DND-41 (cell line): ENCODE measurements around the gene BEST2.
A peak's percentile ranks its signal among the peaks of the same experiment; 100 is the strongest.
"Not testable (repeated sequence)": the region's sequence is repeated elsewhere in the genome, so short reads cannot be mapped to it uniquely, and the experiment has no call there.

Experiments used
- ATAC-seq: fragments of 200-7000 bp; cut with Tn5 transposase; 3 replicates; pipeline ENCODE4 v1.9.1; 2021; ENCODE audit warnings: low read depth; ENCODE audit not compliant: insufficient read depth
- DNase-seq: peaks from one replicate; pipeline ENCODE4 v3.0.0-alpha.2; 2020
- H2AFZ ChIP-seq: 2 replicates; pipeline ENCODE4 v1.6.0; 2012; ENCODE audit warnings: low read depth, low read length
- H3K27ac ChIP-seq: 2 replicates; pipeline ENCODE4 v1.5.1; 2012; ENCODE audit warnings: low read length, inconsistent platforms
- H3K27me3 ChIP-seq: fragments of 200-600 bp; sonication (generic); 2 replicates; pipeline ENCODE4 v1.6.0; 2012; ENCODE audit warnings: low read length, mild to moderate bottlenecking, inconsistent platforms; ENCODE audit not compliant: insufficient read depth, poor library complexity
- H3K36me3 ChIP-seq: 2 replicates; pipeline ENCODE4 v1.5.1; 2012; ENCODE audit warnings: low read length, inconsistent platforms; ENCODE audit not compliant: insufficient read depth
- H3K4me1 ChIP-seq: 2 replicates; pipeline ENCODE4 v1.5.1; 2012; ENCODE audit warnings: mild to moderate bottlenecking, low read length; ENCODE audit not compliant: insufficient read depth
- H3K4me2 ChIP-seq: 2 replicates; pipeline ENCODE4 v1.6.0; 2012; ENCODE audit warnings: mild to moderate bottlenecking, moderate library complexity, low read length, inconsistent platforms; ENCODE audit not compliant: insufficient read depth
- H3K4me3 ChIP-seq, 2 experiments: fragments of 200-600 bp in 1 of 2; shearing (Covaris generic) in 1 of 2; 2 replicates each; pipeline ENCODE4 v1.5.1; 2012 to 2016; ENCODE audit warnings: inconsistent platforms in 2 of 2, low read length in 2 of 2, mild to moderate bottlenecking in 2 of 2, low read depth in 1 of 2, moderate library complexity in 1 of 2
- H3K79me2 ChIP-seq: 2 replicates; pipeline ENCODE4 v1.6.0; 2012; ENCODE audit warnings: low read length, inconsistent platforms; ENCODE audit not compliant: insufficient read depth
- H3K9ac ChIP-seq: 2 replicates; pipeline ENCODE4 v1.6.0; 2012; ENCODE audit warnings: low read depth, mild to moderate bottlenecking, inconsistent platforms, low read length, moderate library complexity
- H3K9me3 ChIP-seq: 2 replicates; pipeline ENCODE4 v1.5.1; 2012; ENCODE audit warnings: low read length, moderate library complexity, mild to moderate bottlenecking, inconsistent platforms; ENCODE audit not compliant: insufficient read depth, severe bottlenecking
- H4K20me1 ChIP-seq: 2 replicates; pipeline ENCODE4 v1.6.0; 2012; ENCODE audit warnings: low read length; ENCODE audit not compliant: insufficient read depth
- EZH2 ChIP-seq: IDR thresholded peaks from 3 replicates; pipeline ENCODE4 v1.6.1; 2012; ENCODE audit warnings: borderline replicate concordance, low read depth, mild to moderate bottlenecking, moderate library complexity, low read length, inconsistent platforms; ENCODE audit not compliant: severe bottlenecking
- TF ChIP-seq, protein P1 (sequence below): IDR thresholded peaks from 2 replicates; pipeline ENCODE4 v1.5.1; 2012; ENCODE audit warnings: borderline replicate concordance, low read length, moderate library complexity, mild to moderate bottlenecking; ENCODE audit not compliant: poor library complexity, severe bottlenecking; ENCODE audit errors: extremely low read depth

Gene BEST2

DNA sequence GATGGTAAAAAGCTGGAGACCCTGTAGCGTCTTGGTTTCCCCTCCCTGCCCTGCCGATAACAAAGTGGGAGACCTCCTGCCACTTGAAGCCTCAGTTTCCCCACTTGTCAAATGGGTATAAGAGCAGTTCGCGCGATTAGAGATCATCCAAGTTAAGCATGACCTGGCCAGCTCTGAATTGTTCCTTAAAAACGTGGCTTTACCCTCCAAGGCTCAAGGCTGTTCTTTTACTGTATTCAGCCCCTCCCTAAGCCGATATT lies 28.3 kb upstream of the BEST2 start:
- DNase-seq (peak; percentile 29), ATAC-seq (no peak)
- H3K27ac ChIP-seq, result peak overlapping the region; percentile 90
- peak overlapping the region; percentile 73 for H3K9ac ChIP-seq
- TF ChIP-seq EZH2, result no peak
- TF ChIP-seq, protein P1, sequence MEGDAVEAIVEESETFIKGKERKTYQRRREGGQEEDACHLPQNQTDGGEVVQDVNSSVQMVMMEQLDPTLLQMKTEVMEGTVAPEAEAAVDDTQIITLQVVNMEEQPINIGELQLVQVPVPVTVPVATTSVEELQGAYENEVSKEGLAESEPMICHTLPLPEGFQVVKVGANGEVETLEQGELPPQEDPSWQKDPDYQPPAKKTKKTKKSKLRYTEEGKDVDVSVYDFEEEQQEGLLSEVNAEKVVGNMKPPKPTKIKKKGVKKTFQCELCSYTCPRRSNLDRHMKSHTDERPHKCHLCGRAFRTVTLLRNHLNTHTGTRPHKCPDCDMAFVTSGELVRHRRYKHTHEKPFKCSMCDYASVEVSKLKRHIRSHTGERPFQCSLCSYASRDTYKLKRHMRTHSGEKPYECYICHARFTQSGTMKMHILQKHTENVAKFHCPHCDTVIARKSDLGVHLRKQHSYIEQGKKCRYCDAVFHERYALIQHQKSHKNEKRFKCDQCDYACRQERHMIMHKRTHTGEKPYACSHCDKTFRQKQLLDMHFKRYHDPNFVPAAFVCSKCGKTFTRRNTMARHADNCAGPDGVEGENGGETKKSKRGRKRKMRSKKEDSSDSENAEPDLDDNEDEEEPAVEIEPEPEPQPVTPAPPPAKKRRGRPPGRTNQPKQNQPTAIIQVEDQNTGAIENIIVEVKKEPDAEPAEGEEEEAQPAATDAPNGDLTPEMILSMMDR, result no peak
- H4K20me1 ChIP-seq, result peaks cover 33% of the 10 kb centered on the region
- H3K36me3 ChIP-seq, result peaks cover 38% of the 10 kb centered on the region
- peak overlapping the region; percentile 85 for H2AFZ ChIP-seq
- H3K27me3 ChIP-seq, result no peaks in the 10 kb centered on the region
- H3K4me2 ChIP-seq, result peak overlapping the region; percentile 94
- peaks cover 32% of the 10 kb centered on the region for H3K4me1 ChIP-seq
- peaks cover 62% of the 10 kb centered on the region for H3K79me2 ChIP-seq
- H3K9me3 ChIP-seq, result no peaks in the 10 kb centered on the region
- peak overlapping the region; percentile 50 to 71 for H3K4me3 ChIP-seq

DNA sequence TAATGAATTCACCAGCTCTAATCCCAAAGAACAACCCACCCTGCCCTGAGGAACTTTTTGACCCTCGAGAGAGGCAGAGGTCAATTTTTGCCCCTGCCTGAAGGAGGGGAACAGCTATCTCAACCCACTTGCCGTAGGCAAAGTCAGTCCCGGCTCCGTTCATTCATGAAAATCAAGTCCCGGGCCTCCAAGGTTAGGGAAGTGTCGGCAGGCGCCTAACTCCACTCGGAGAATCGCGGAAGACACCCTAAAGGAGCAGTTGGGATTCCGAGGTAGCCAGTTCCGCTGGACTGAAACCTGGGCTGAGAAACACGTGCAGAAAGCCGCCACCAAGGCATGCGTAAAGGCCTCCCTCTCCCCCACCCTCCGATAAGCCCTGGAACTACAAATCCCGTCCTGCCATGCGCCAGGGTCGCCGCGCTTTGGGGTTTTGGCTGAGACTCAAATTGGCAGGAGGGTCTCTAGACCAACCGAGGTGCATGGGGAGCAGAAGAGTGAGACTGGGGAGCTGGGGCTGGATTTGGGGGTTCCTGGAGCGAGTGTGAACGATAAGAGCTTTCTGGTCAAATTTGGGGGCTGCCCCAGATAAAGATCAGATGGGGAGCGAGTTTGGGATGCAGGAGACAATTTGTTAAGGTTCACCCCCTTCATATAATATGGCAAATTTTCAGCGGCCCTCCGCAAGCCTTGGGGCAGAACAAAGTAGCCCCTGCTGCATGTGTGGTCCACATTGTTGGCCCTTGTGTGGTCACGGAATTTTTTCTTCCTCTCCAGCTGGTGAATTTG lies 27.8 kb upstream of the BEST2 start, which contains the start of gene TNPO2:
TSS of gene TNPO2 (minus strand) at position 292 of the 786 bp plus-strand sequence. CDS start 2,955 bp downstream, outside the sequence.
- TF ChIP-seq EZH2, result no peak
- TF ChIP-seq, protein P1, result no peak
- Histone ChIP-seq H3K36me3 (peaks cover 38% of the 10 kb centered on the region), H3K9me3 (no peaks in the 10 kb centered on the region), H3K79me2 (peaks cover 57% of the 10 kb centered on the region), H3K9ac (peak within 1 kb of the TSS; percentile 73), H2AFZ (peak within 1 kb of the TSS; percentile 85), H3K27ac (peak within 1 kb of the TSS; percentile 90), H3K4me2 (peak within 1 kb of the TSS; percentile 94), H3K27me3 (no peaks in the 10 kb centered on the region), H4K20me1 (peaks cover 30% of the 10 kb centered on the region), H3K4me1 (peaks cover 32% of the 10 kb centered on the region), H3K4me3 (peak within 1 kb of the TSS; percentile 50 to 71)
- ATAC-seq (peak; percentile 64), DNase-seq (peak; percentile 85)

DNA sequence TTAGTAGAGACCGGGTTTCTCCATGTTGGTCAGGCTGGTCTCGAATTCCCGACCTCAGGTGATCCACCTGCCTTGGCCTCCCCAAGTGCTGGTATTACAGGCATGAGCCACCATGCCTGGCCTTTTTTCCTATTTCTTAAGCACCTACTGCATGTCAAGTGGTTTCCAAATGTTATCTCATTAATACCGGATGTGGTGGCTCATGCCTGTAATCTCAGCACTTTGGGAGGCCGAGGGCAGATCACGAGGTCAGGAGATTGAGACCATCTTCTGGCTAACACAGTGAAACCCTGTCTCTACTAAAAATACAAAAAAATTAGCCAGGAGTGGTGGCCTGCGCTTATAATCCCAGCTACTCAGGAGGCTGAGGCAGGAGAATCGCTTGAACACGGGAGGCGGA lies 26.0 kb upstream of the BEST2 start:
- DNase-seq, ATAC-seq, H3K4me2 ChIP-seq, H3K4me3 ChIP-seq, H3K27ac ChIP-seq, H3K9ac ChIP-seq, H3K27me3 ChIP-seq, H2AFZ ChIP-seq, H3K9me3 ChIP-seq: not testable (repeated sequence)
- Histone ChIP-seq H3K36me3 (peaks cover 41% of the 10 kb centered on the region), H3K4me1 (peaks cover 27% of the 10 kb centered on the region), H3K79me2 (peaks cover 46% of the 10 kb centered on the region), H4K20me1 (peaks cover 30% of the 10 kb centered on the region)

DNA sequence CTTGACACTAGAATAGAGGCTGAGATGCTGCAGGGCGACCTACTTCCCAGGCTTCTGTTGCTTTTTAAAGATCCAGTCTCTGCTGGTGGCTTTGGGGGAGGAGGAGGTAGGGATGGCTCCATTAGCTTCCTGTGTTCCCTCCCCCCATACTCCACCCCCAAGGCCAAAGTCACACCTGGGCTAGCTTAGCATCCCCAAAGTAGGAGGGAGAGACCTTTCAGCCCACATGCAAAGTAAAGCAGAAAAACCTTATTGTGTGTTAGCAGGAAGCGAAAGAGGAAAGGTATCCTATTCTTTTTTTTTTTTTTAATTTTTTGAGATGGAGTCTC lies 24.6 kb upstream of the BEST2 start:
- Histone ChIP-seq H3K9ac (no peak overlapping the region), H3K9me3 (no peaks in the 10 kb centered on the region), H3K27ac (no peak overlapping the region), H3K4me1 (peaks cover 19% of the 10 kb centered on the region), H3K79me2 (peaks cover 46% of the 10 kb centered on the region), H4K20me1 (peaks cover 29% of the 10 kb centered on the region), H3K27me3 (no peaks in the 10 kb centered on the region), H3K4me3 (no peak overlapping the region), H3K36me3 (peaks cover 46% of the 10 kb centered on the region), H3K4me2 (no peak overlapping the region), H2AFZ (no peak overlapping the region)
- no peak for ATAC-seq
- TF ChIP-seq, protein P1, result no peak
- TF ChIP-seq EZH2, result no peak
- DNase-seq, result no peak
